WTC11 (cell line): ENCODE results near the gene PRPF8. TPM values are rescaled to one million over a fixed set of nuclear protein-coding genes. Genes with fewer than 3 reads are reported as not detected.

Experiments
- ATAC-seq: fragments of 200-7000 bp; cut with Tn5 transposase; 2 replicates; pipeline ENCODE4 v1.10.0; 2021; ENCODE audit warnings: mild to moderate bottlenecking, moderate library complexity
- CTCF ChIA-PET: fragments of 300-600 bp; sonication (Branson Sonifier 250); formaldehyde crosslinking; loops from one replicate; lab custom pipeline; 2021; ENCODE audit warnings: antibody characterized with exemption; lab: Charles Lee
- POLR2A ChIA-PET: fragments of 350-600 bp; sonication (Branson Sonifier 250); formaldehyde crosslinking; loops from one replicate; lab custom pipeline; 2021; ENCODE audit warnings: antibody characterized with exemption; lab: Charles Lee
- DNase-seq: peaks from one replicate; pipeline ENCODE4 v3.0.0; 2021; ENCODE audit warnings: low spot score
- H3K27ac Mint-ChIP-seq: 2 replicates; pipeline ENCODE4 v1.8.0; 2021; ENCODE audit warnings: mixed read lengths
- H3K27me3 Mint-ChIP-seq: 2 replicates; pipeline ENCODE4 v1.8.0; 2021; ENCODE audit warnings: low read depth, mild to moderate bottlenecking, moderate library complexity, mixed read lengths
- H3K36me3 Mint-ChIP-seq: 2 replicates; pipeline ENCODE4 v1.8.0; 2021; ENCODE audit warnings: mixed read lengths
- H3K4me1 Mint-ChIP-seq: 2 replicates; pipeline ENCODE4 v1.8.0; 2022; ENCODE audit warnings: mixed read lengths
- H3K4me3 Mint-ChIP-seq: 2 replicates; pipeline ENCODE4 v1.8.0; 2021; ENCODE audit warnings: mild to moderate bottlenecking, moderate library complexity, mixed read lengths
- H3K9me3 Mint-ChIP-seq: 2 replicates; pipeline ENCODE4 v1.8.0; 2021; ENCODE audit warnings: mixed read lengths
- CREB1 ChIP-seq: sonication (generic); formaldehyde crosslinking; IDR thresholded peaks from 2 replicates; pipeline ENCODE4 v1.8.0; 2023; ENCODE audit warnings: mild to moderate bottlenecking, missing genetic modification reagents
- CREM ChIP-seq: sonication (generic); formaldehyde crosslinking; IDR thresholded peaks from 2 replicates; pipeline ENCODE4 v1.8.1; 2022; ENCODE audit warnings: mild to moderate bottlenecking, missing genetic modification reagents, moderate library complexity
- ERG ChIP-seq: fragments of 250-450 bp; sonication (Bioruptor Pico); IDR thresholded peaks from 2 replicates; pipeline ENCODE4 v1.8.0; 2021; ENCODE audit warnings: mild to moderate bottlenecking
- GABPB1 ChIP-seq: sonication (generic); formaldehyde crosslinking; IDR thresholded peaks from 2 replicates; pipeline ENCODE4 v1.8.1; 2023; ENCODE audit warnings: mild to moderate bottlenecking, missing genetic modification reagents
- GTF2I ChIP-seq: fragments of 250-450 bp; sonication (Bioruptor Pico); conservative IDR thresholded peaks from 2 replicates; pipeline ENCODE4 v1.4.0; 2021; ENCODE audit warnings: mild to moderate bottlenecking
- IRF1 ChIP-seq: sonication (generic); formaldehyde crosslinking; IDR thresholded peaks from 2 replicates; pipeline ENCODE4 v1.8.0; 2023; ENCODE audit warnings: missing genetic modification reagents
- JUN ChIP-seq: sonication (generic); formaldehyde crosslinking; IDR thresholded peaks from 2 replicates; pipeline ENCODE4 v1.8.0; 2023; ENCODE audit warnings: mild to moderate bottlenecking, missing genetic modification reagents
- MXD4 ChIP-seq: fragments of 250-450 bp; sonication (Bioruptor Pico); IDR thresholded peaks from 2 replicates; pipeline ENCODE4 v1.8.0; 2021; ENCODE audit warnings: mild to moderate bottlenecking, moderate library complexity, borderline replicate concordance
- NFYB ChIP-seq: sonication (generic); formaldehyde crosslinking; conservative IDR thresholded peaks from 2 replicates; pipeline ENCODE4 v1.8.0; 2022; ENCODE audit warnings: low read depth, missing genetic modification reagents
- PRDM15 ChIP-seq: sonication (generic); formaldehyde crosslinking; IDR thresholded peaks from 2 replicates; pipeline ENCODE4 v1.8.0; 2022; ENCODE audit warnings: missing genetic modification reagents
- PREB ChIP-seq: sonication (generic); formaldehyde crosslinking; IDR thresholded peaks from 2 replicates; pipeline ENCODE4 v1.8.1; 2022; ENCODE audit warnings: mild to moderate bottlenecking, missing genetic modification reagents, moderate library complexity, borderline replicate concordance
- RELA ChIP-seq: sonication (generic); formaldehyde crosslinking; IDR thresholded peaks from 2 replicates; pipeline ENCODE4 v1.8.1; 2022; ENCODE audit warnings: missing genetic modification reagents, mild to moderate bottlenecking, borderline replicate concordance
- SOX15 ChIP-seq: fragments of 250-450 bp; sonication (Bioruptor Pico); IDR thresholded peaks from 2 replicates; pipeline ENCODE4 v1.9.0; 2021; ENCODE audit warnings: mild to moderate bottlenecking
- ZNF219 ChIP-seq: sonication (generic); formaldehyde crosslinking; IDR thresholded peaks from 2 replicates; pipeline ENCODE4 v1.8.0; 2023; ENCODE audit warnings: missing genetic modification reagents, mild to moderate bottlenecking, borderline replicate concordance
- ZNF263 ChIP-seq: sonication (generic); formaldehyde crosslinking; IDR thresholded peaks from 2 replicates; pipeline ENCODE4 v1.8.1; 2022; ENCODE audit warnings: low read depth, mild to moderate bottlenecking, moderate library complexity, missing genetic modification reagents
- ZNF317 ChIP-seq: sonication (generic); formaldehyde crosslinking; IDR thresholded peaks from 2 replicates; pipeline ENCODE4 v1.8.1; 2023; ENCODE audit warnings: low read depth, mild to moderate bottlenecking, moderate library complexity, missing genetic modification reagents, borderline replicate concordance
- ZNF396 ChIP-seq: fragments of 250-450 bp; sonication (Bioruptor Pico); IDR thresholded peaks from 2 replicates; pipeline ENCODE4 v1.8.0; 2021; ENCODE audit warnings: mild to moderate bottlenecking, moderate library complexity, borderline replicate concordance
- ZNF423 ChIP-seq: fragments of 250-450 bp; sonication (Bioruptor Pico); IDR thresholded peaks from 2 replicates; pipeline ENCODE4 v2.1.2; 2022; ENCODE audit warnings: mild to moderate bottlenecking, moderate library complexity
- total RNA-seq: library from RNA; stranded (reverse); gene quantifications from 3 replicates; pipeline ENCODE4 v1.2.3, GENCODE V29; 2021

The PRPF8 gene
- total RNA-seq, 1 experiment from 2014 or later = 388 TPM

GRCh38 chr17:1727876-1728630, 43.4 kb upstream of the PRPF8 start:
- ATAC-seq (no peak), DNase-seq (no peak)
- H3K9me3 Mint-ChIP-seq = no peaks in the 10 kb centered on the region
- H3K4me1 Mint-ChIP-seq = peaks cover 4% of the 10 kb centered on the region; the same call in 1 of the 2 replicates
- TF ChIP-seq IRF1 (CRISPR knock-in tag) = no peak
- TF ChIP-seq MXD4 (CRISPR knock-in tag) = no peak
- TF ChIP-seq RELA (CRISPR knock-in tag) = no peak
- ChIA-PET CTCF (interaction anchor here (1.3 to 4.2 kb wide), 3 partner anchors 12 to 56 kb away, joined by 4 to 18 read pairs (median 4); no protein-coding TSS in a partner anchor), POLR2A (interaction anchor here (0.8 to 1.3 kb wide), 2 partner anchors 12 to 15 kb away, joined by 3 to 5 read pairs; no protein-coding TSS in a partner anchor)
- no peaks in the 10 kb centered on the region; the same call in 1 of the 2 replicates for H3K27me3 Mint-ChIP-seq
- no peaks in the 10 kb centered on the region; the same call in 1 of the 2 replicates for H3K36me3 Mint-ChIP-seq
- no peak overlapping the region for H3K27ac Mint-ChIP-seq
- H3K4me3 Mint-ChIP-seq = no peak overlapping the region

GRCh38 chr17:1727258-1727789, 42.7 kb upstream of the PRPF8 start:
- POLR2A ChIA-PET = interaction anchor here (0.8 to 1.3 kb wide), 2 partner anchors 11 to 16 kb away, joined by 3 to 5 read pairs; no protein-coding TSS in a partner anchor

More at GRCh38 chr17:1727258-1727789, 42.7 kb upstream of the PRPF8 start:
- TF ChIP-seq ZNF219 (no peak), CREB1 (no peak), ZNF317 (CRISPR knock-in tag) (no peak), ERG (CRISPR knock-in tag) (no peak), CREM (no peak), PRDM15 (CRISPR knock-in tag) (no peak), NFYB (CRISPR knock-in tag) (no peak), GTF2I (no peak), SOX15 (CRISPR knock-in tag) (no peak), ZNF263 (CRISPR knock-in tag) (no peak), ZNF396 (no peak), JUN (CRISPR knock-in tag) (no peak), ZNF423 (CRISPR knock-in tag) (no peak), PREB (CRISPR knock-in tag) (no peak), GABPB1 (CRISPR knock-in tag) (no peak)
- no peaks in the 10 kb centered on the region; the same call in 1 of the 2 replicates for H3K27me3 Mint-ChIP-seq
- H3K27ac Mint-ChIP-seq = no peak overlapping the region
- CTCF ChIA-PET = interaction anchor here (1.3 to 4.2 kb wide), 2 partner anchors 14 to 57 kb away, joined by 4 to 18 read pairs; no protein-coding TSS in a partner anchor
- no peaks in the 10 kb centered on the region for H3K9me3 Mint-ChIP-seq
- ATAC-seq = no peak
- peaks cover 4% of the 10 kb centered on the region; the same call in 1 of the 2 replicates for H3K4me1 Mint-ChIP-seq
- DNase-seq = no peak
- no peak overlapping the region for H3K4me3 Mint-ChIP-seq
- H3K36me3 Mint-ChIP-seq = no peaks in the 10 kb centered on the region; the same call in 1 of the 2 replicates
